ENCODE results near the gene SHROOM2. TPM values are rescaled to one million over a fixed set of nuclear protein-coding genes. Genes with fewer than 3 reads are reported as not detected.

Gene SHROOM2
- total and polyA plus RNA-seq, 9 of the 15 experiments (the other 6 are each of a cell fraction or from before 2014, with no cell fraction given), result not detected

DNA sequence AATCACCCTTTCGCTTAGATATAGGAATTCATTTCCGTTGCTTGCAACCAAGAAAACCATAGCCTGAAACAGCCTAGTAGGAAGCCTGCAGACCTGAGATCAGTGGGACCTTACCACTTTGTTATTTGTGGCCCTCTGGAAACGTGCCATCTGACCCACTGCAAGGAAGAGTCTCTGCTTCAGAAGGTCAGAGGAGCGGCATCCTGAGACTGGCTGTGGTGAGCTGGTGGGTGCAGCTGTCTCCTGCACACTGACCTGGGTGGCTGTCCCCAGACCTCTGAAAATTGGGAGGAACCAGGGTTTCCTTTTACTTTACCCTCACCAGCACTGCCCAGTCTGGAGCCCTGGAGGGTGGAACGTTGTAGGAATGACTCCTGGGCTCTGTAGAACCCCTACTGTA, 18.2 kb downstream of the SHROOM2 start:
- WGBS (ENCODE audit: insufficient coverage, low coverage, missing lambda C conversion rate), result 0% methylated on average over 5 of the region's 5 CpGs
- H4K20me1 ChIP-seq (replicated peaks; ENCODE audit: control insufficient read depth, insufficient read depth, low read length), result no peaks in the 10 kb centered on the region
- no peak overlapping the region for H2AFZ ChIP-seq (ENCODE audit: low read depth, low read length)
- no peak overlapping the region for H3K4me3 ChIP-seq
- CTCF ChIA-PET (ENCODE audit: low intra/inter-chr PET ratio), result no interaction called here
- no peak overlapping the region for H3K27ac ChIP-seq (ENCODE audit: extremely low read depth, low read depth, low read length)
- in situ Hi-C loops (cut with MboI) (no loop called here), intact Hi-C loops (cut with micrococcal nuclease) (no loop called here)
- POLR2A ChIA-PET, result interaction anchor here (0.6 kb wide), 1 partner anchor 27 kb away, joined by 4 read pairs; no protein-coding TSS in a partner anchor
- DNase-seq (ENCODE audit: extremely low read depth in 1 of 4, low spot score in 3 of 4) (no peak), ATAC-seq (no peak), FAIRE-seq (no peak)
- peaks cover 0 to 5% of the 10 kb centered on the region in 2 experiments; a peak in 1 of 5 replicates for H3K27me3 ChIP-seq (ENCODE audit: control insufficient read depth in 2 of 2, insufficient read depth in 2 of 2, low read length in 2 of 2)
- H3K9me3 ChIP-seq (replicated peaks; ENCODE audit: control insufficient read depth, insufficient read depth, low read depth, low read length), result no peaks in the 10 kb centered on the region
- no peaks in the 10 kb centered on the region for H3K79me2 ChIP-seq (ENCODE audit: control insufficient read depth, insufficient read depth, low read length)
- H3K4me2 ChIP-seq (ENCODE audit: insufficient read depth, low read length), result no peak overlapping the region
- H3K4me1 ChIP-seq (replicated peaks in 1 of 2; ENCODE audit: control insufficient read depth in 2 of 2, insufficient read depth in 2 of 2, low read length in 2 of 2), result no peaks in the 10 kb centered on the region
- no peak overlapping the region for H3K9ac ChIP-seq (ENCODE audit: insufficient read depth in 1 of 2, low read depth in 2 of 2, low read length in 2 of 2)
- no peaks in the 10 kb centered on the region for H3K36me3 ChIP-seq (ENCODE audit: control insufficient read depth, insufficient read depth, low read length)
- no TSS peak for BruUV-seq (replicated peaks)
- H3K9me1 ChIP-seq (ENCODE audit: control insufficient read depth, insufficient read depth, low read length), result no peaks in the 10 kb centered on the region
- TF ChIP-seq ZNF589 (CRISPR knock-in tag; IDR thresholded peaks at IDR 0.05; ENCODE audit: low read depth) (no peak), PHB (CRISPR knock-in tag; IDR thresholded peaks at IDR 0.05) (no peak), MYNN (IDR thresholded peaks at IDR 0.05) (no peak), MYNN (CRISPR knock-in tag; IDR thresholded peaks at IDR 0.05) (no peak), ZNF232 (CRISPR knock-in tag; IDR thresholded peaks at IDR 0.05) (no peak), NR2F6 (CRISPR knock-in tag; IDR thresholded peaks at IDR 0.05) (no peak), ETV5 (CRISPR knock-in tag; IDR thresholded peaks at IDR 0.05; ENCODE audit: low read depth) (no peak), GTF2F1 (IDR thresholded peaks at IDR 0.05; ENCODE audit: low read depth, low read length) (no peak), FUS (optimal IDR thresholded peaks at IDR 0.05; ENCODE audit: low read depth, low read length) (no peak), ZFPM2 (CRISPR knock-in tag; IDR thresholded peaks at IDR 0.05) (no peak), SIRT6 (IDR thresholded peaks at IDR 0.05; ENCODE audit: low read depth, low read length) (no peak), NR4A1 (CRISPR knock-in tag; IDR thresholded peaks at IDR 0.05) (no peak), NR4A1 (tag; IDR thresholded peaks at IDR 0.05) (no peak), SMARCA4 (IDR thresholded peaks at IDR 0.05) (no peak)
- TF ChIP-seq, protein P1, sequence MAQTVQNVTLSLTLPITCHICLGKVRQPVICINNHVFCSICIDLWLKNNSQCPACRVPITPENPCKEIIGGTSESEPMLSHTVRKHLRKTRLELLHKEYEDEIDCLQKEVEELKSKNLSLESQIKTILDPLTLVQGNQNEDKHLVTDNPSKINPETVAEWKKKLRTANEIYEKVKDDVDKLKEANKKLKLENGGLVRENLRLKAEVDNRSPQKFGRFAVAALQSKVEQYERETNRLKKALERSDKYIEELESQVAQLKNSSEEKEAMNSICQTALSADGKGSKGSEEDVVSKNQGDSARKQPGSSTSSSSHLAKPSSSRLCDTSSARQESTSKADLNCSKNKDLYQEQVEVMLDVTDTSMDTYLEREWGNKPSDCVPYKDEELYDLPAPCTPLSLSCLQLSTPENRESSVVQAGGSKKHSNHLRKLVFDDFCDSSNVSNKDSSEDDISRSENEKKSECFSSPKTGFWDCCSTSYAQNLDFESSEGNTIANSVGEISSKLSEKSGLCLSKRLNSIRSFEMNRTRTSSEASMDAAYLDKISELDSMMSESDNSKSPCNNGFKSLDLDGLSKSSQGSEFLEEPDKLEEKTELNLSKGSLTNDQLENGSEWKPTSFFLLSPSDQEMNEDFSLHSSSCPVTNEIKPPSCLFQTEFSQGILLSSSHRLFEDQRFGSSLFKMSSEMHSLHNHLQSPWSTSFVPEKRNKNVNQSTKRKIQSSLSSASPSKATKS (CRISPR knock-in tag; IDR thresholded peaks at IDR 0.05), result no peak
- TF ChIP-seq, protein P2, sequence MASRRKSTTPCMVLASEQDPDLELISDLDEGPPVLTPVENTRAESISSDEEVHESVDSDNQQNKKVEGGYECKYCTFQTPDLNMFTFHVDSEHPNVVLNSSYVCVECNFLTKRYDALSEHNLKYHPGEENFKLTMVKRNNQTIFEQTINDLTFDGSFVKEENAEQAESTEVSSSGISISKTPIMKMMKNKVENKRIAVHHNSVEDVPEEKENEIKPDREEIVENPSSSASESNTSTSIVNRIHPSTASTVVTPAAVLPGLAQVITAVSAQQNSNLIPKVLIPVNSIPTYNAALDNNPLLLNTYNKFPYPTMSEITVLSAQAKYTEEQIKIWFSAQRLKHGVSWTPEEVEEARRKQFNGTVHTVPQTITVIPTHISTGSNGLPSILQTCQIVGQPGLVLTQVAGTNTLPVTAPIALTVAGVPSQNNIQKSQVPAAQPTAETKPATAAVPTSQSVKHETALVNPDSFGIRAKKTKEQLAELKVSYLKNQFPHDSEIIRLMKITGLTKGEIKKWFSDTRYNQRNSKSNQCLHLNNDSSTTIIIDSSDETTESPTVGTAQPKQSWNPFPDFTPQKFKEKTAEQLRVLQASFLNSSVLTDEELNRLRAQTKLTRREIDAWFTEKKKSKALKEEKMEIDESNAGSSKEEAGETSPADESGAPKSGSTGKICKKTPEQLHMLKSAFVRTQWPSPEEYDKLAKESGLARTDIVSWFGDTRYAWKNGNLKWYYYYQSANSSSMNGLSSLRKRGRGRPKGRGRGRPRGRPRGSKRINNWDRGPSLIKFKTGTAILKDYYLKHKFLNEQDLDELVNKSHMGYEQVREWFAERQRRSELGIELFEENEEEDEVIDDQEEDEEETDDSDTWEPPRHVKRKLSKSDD (conservative IDR thresholded peaks at IDR 0.05; ENCODE audit: low read length), result no peak
- TF ChIP-seq, protein P3, sequence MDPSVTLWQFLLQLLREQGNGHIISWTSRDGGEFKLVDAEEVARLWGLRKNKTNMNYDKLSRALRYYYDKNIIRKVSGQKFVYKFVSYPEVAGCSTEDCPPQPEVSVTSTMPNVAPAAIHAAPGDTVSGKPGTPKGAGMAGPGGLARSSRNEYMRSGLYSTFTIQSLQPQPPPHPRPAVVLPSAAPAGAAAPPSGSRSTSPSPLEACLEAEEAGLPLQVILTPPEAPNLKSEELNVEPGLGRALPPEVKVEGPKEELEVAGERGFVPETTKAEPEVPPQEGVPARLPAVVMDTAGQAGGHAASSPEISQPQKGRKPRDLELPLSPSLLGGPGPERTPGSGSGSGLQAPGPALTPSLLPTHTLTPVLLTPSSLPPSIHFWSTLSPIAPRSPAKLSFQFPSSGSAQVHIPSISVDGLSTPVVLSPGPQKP (CRISPR knock-in tag; IDR thresholded peaks at IDR 0.05), result no peak
- TF ChIP-seq, protein P4, sequence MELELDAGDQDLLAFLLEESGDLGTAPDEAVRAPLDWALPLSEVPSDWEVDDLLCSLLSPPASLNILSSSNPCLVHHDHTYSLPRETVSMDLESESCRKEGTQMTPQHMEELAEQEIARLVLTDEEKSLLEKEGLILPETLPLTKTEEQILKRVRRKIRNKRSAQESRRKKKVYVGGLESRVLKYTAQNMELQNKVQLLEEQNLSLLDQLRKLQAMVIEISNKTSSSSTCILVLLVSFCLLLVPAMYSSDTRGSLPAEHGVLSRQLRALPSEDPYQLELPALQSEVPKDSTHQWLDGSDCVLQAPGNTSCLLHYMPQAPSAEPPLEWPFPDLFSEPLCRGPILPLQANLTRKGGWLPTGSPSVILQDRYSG (tag; conservative IDR thresholded peaks at IDR 0.05; ENCODE audit: low read depth), result no peak
